Ureter (tissue), 1 donor: ENCODE measurements around the gene AOPEP. TPM values are rescaled to one million over a fixed set of nuclear protein-coding genes. Genes with fewer than 3 reads are reported as not detected.
A peak's percentile ranks its signal among the peaks of the same experiment; 100 is the strongest.
"Not testable (repeated sequence)": the region's sequence is repeated elsewhere in the genome, so short reads cannot be mapped to it uniquely, and the experiment has no call there.

Source experiments
- DNase-seq: peaks from one replicate; pipeline ENCODE4 v3.0.0-alpha.2; 2020; ENCODE audit warnings: low spot score
- total RNA-seq: library from RNA; stranded (reverse); gene quantifications from one replicate; pipeline ENCODE4 v1.2.4, GENCODE V29; 2023
- donor health status: DM: yes; HTN: yes; CAD: no.

AOPEP gene
- total RNA-seq, 1 donor from 2014 or later: 115 TPM

DNA sequence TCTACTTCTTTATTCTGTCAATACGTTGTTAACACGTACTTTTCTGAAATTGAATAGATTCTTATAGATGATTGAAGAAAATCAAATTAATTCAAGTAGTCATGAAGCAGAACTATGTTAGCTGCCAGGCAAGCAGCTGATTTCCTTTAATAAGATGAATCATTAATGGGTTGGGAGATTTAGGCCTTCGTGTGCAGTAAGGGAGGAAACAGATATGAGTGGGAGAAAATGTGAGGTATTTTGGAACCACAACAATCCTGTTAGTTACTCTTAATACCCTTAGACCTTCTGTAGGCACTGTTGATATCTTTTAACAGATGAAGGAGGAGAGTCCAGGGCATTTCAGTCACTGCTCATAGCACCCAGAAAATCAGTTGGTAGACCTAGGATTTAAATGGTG, 121.0 kb downstream of the AOPEP start:
- DNase-seq: no peak

- DNase-seq: not testable (repeated sequence)
Observed at GRCh38 chr9:94848791-94849190, 122.3 kb downstream of the AOPEP start.

- no peak for DNase-seq
Observed at GRCh38 chr9:94850540-94851434, 124.3 kb downstream of the AOPEP start.

DNA sequence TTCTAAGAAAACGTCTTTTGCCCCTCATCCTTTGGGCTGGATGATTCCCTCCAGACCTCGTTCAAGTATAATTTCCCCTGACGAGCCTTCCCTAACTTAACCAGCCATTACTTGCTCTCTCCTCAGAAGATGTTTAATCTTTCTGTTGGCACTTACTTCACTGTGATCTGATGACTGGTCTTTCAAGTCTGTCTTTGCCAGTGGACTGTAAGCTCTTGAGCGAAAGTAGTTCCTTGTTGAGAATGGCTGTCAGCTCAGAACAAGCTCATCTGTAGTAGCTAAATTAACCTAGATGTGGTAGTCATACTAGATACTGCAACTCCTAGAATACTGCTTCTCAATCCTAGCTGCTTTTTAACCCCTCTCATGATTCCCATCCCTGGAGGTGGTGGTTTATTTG, 125.0 kb downstream of the AOPEP start:
- DNase-seq: no peak

DNA sequence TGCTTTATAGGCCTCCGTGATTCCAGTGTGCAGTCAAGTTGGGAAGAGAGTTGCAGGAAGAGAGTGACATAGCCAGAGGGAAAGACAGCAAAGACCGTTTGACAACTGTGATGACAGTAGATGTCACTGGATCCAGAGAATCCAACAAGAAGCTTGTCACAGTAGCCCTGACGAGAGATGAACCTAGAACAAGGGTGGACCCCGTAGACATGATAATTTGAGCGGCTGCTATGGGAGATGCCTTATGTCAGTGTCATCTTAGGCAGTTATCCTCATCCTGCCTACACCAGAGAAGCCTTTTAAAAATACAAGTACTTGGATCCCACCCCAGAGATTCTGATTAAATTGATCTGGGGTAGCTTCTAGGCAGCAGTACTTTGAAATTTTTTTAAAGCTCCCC, 125.4 kb downstream of the AOPEP start:
- no peak for DNase-seq

- no peak for DNase-seq
Observed at GRCh38 chr9:94852373-94852772, 125.9 kb downstream of the AOPEP start.

GRCh38 chr9:94853887-94854286, 127.4 kb downstream of the AOPEP start:
- no peak for DNase-seq

- no peak for DNase-seq
Observed at GRCh38 chr9:94855903-94856302, 129.4 kb downstream of the AOPEP start.

GRCh38 chr9:94857791-94858190, 131.3 kb downstream of the AOPEP start:
- DNase-seq: no peak

DNA sequence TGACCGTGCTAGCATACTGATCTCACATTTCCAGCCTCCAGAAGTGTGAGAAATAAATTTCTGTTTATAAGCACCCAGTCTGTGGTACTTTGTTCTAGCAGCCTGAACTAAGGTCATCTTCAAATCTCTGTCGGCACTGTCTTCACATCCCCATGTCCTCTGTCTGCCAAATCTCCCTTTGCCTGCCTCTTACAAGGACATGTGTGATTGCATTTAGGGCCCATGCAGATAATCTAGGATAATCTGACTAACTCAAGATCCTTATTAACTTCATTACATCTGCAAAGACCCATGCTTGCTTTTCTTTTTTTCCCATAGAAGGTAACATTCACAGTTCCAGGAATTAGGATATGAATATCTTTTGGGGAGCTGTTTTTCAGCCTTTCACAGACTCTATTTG, 132.7 kb downstream of the AOPEP start:
- no peak for DNase-seq

GRCh38 chr9:94859891-94860290, 133.4 kb downstream of the AOPEP start:
- DNase-seq: no peak

DNA sequence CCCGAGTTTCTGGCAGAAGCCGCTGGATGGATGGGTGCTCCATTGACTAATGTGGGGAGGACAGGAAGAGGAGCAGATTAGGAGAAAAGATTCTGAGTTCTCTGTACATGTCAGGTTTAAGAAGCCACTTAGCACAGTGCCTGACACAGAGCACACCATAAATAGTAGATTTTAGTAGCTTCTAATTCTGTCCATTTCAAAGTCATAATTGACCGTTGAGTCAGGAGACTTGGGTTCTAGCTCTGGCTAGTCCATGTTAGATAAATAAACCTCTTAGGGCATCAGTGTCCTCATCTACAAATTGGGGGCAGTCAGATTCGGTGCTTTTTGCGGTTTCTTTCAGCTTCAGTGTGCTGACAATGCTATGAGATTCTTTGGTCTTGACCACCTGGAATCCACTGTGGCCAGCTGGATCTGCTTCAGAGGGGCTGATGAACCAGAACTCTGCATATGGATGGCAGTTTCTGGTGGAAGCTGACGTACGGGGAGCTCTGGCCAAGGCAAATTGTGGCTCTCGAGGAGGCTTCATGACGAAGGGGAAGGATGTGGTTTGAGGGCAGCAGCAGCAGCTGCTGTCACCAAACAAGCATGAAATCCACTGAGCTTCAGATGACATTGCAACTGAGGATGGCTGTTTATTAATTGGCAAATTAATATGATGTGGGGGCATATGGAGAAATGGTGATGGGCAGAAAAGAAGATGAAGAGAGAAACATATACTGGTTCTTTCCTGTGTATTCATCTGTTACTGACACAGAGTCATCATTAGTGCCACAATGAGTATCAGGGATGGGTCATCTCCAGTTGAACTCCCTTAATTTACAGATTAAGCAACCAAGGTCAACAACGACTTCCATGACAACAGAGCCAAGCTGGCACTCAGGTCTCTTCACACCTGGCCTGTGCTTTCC, 134.4 kb downstream of the AOPEP start:
- DNase-seq: no peak

- DNase-seq: no peak
Observed at GRCh38 chr9:94861589-94862272, 135.2 kb downstream of the AOPEP start.

- no peak for DNase-seq
Observed at GRCh38 chr9:94864196-94864595, 137.7 kb downstream of the AOPEP start.

DNA sequence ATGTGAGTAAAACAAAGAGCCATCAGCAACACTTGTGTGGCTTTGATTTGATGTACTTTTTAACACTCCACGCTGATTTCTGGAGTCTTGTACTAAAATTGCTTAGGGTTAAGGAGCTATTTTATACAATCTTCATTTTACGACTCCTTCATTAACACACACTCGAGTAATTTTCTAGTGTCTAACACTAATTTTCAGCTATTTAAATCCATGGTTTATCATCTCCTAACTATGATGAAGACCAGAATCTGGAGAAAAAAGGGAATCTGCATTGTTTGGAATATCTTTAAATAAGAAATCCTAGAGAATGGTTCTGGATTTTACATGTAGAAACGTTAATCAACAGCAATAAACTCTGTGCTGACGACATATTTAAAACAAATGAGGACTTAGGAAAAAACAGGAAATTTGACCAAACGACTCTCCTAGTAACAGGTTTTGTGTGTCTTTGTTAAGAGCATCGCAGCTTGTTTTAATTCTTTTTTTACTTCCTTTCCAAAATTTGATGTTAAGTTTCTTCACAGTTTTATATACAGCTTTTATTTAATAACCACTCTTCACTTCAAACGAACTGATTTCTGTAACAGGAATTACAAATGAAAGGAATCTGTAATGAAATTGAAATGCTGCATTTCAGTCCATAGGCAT, 138.5 kb downstream of the AOPEP start:
- no peak for DNase-seq

GRCh38 chr9:94865582-94866452, 139.3 kb downstream of the AOPEP start:
- DNase-seq: no peak

- no peak for DNase-seq
Observed at GRCh38 chr9:94866770-94867169, 140.3 kb downstream of the AOPEP start.

DNA sequence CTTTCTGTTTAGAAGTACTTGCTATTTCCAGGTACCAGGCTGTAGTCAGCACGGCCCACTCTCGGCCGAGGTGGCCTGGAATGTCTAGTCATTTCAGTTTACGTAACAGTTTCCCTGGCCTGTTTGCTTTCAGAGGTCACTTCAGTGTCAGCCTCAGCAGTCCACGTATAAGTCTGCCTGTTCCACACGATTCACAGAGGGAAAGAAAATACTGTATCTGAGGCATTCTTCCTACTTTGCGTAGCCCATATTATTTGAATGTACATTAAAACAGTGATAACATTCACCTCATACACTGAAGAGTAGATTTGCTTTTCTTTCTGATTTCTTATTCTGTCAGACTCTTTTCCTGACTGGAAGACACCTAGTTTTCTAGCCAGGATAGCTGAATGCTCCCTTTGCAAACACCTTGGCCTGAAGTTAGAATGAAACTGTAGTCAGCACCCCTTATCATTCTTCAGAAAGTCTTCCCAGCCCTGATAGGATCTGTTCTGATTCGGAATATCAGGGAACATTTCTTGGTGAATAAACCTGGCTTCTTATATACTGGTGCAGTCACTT, 140.9 kb downstream of the AOPEP start:
- peak; percentile 61 for DNase-seq

DNA sequence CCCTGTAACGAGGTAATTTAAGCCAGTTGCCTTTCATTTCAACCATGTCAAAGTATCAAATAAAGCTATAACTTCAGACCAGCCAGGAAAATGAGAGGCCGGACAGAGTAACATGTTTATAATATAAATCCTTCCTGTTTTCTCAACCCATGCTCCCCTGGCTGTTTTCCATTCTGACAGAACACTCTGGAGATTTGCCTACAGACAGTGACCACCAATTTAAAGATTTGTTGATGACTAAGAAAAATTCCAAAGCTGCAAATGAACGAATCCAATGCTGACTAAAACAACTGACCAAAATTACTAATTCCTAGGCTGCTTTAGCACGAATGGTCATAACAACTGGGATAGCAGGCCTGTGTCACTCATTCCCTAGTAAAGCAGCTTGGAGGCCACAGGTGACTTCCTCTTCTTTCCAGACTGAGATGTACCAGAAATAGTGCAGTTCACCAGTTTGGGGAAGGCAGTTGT, 141.4 kb downstream of the AOPEP start:
- DNase-seq: no peak

GRCh38 chr9:94868464-94868863, 142.0 kb downstream of the AOPEP start:
- no peak for DNase-seq
